ENCODE results near the gene CYB5R2.
A peak's percentile ranks its signal among the peaks of the same experiment; 100 is the strongest.
"Not testable (repeated sequence)": the region's sequence is repeated elsewhere in the genome, so short reads cannot be mapped to it uniquely, and the experiment has no call there.

The CYB5R2 gene

GRCh38 chr11:7668464-7668863 is 4.8 kb downstream of the CYB5R2 start:
- DNase-seq, result no peak

- no peak for DNase-seq
These were observed 5.8 kb downstream of the CYB5R2 start for GRCh38 chr11:7667460-7667859.

- no peak for DNase-seq
These were observed 6.9 kb downstream of the CYB5R2 start for GRCh38 chr11:7666292-7666866.

GRCh38 chr11:7665473-7666291 is 7.6 kb downstream of the CYB5R2 start:
- DNase-seq, result peak; percentile 55

- DNase-seq, result no peak
These were observed 8.4 kb downstream of the CYB5R2 start for GRCh38 chr11:7664867-7665266.

- not testable (repeated sequence) for DNase-seq
These were observed 9.8 kb downstream of the CYB5R2 start for GRCh38 chr11:7663531-7663930.

GRCh38 chr11:7657306-7658025 is 15.8 kb downstream of the CYB5R2 start:
- no peak for DNase-seq

GRCh38 chr11:7656704-7657103 is 16.6 kb downstream of the CYB5R2 start:
- DNase-seq, result no peak

- DNase-seq, result no peak
These were observed 17.8 kb downstream of the CYB5R2 start for GRCh38 chr11:7655253-7656217.

- DNase-seq, result no peak
These were observed 19.1 kb downstream of the CYB5R2 start for GRCh38 chr11:7654195-7654705.

GRCh38 chr11:7651700-7652099 is 21.6 kb downstream of the CYB5R2 start:
- DNase-seq, result no peak

- no peak for DNase-seq
These were observed 22.2 kb downstream of the CYB5R2 start for GRCh38 chr11:7651140-7651551.

GRCh38 chr11:7648264-7648663 is 25.0 kb downstream of the CYB5R2 start:
- no peak for DNase-seq

GRCh38 chr11:7646866-7647265 is 26.4 kb downstream of the CYB5R2 start:
- no peak for DNase-seq

- DNase-seq, result no peak
These were observed 28.1 kb downstream of the CYB5R2 start for GRCh38 chr11:7645206-7645605.

- no peak for DNase-seq
These were observed 30.0 kb downstream of the CYB5R2 start for GRCh38 chr11:7643314-7643713.

GRCh38 chr11:7642747-7643146 is 30.6 kb downstream of the CYB5R2 start:
- DNase-seq, result no peak

GRCh38 chr11:7640816-7641215 is 32.5 kb downstream of the CYB5R2 start:
- no peak for DNase-seq

- DNase-seq, result no peak
These were observed 33.7 kb downstream of the CYB5R2 start for GRCh38 chr11:7639643-7640025.

- no peak for DNase-seq
These were observed 34.3 kb downstream of the CYB5R2 start for GRCh38 chr11:7638710-7639642.

GRCh38 chr11:7637447-7638157 is 35.7 kb downstream of the CYB5R2 start:
- DNase-seq, result no peak
